GM18519 (cell line): ENCODE measurements around the gene MFN1.

Experiments used
- ATAC-seq: cut with Tn5 transposase; IDR thresholded peaks from one replicate; pipeline ENCODE4 v1.9.1; 2021; ENCODE audit warnings: mild to moderate bottlenecking, moderate library complexity; ENCODE audit not compliant: unreplicated experiment, low FRiP score

Gene MFN1

DNA sequence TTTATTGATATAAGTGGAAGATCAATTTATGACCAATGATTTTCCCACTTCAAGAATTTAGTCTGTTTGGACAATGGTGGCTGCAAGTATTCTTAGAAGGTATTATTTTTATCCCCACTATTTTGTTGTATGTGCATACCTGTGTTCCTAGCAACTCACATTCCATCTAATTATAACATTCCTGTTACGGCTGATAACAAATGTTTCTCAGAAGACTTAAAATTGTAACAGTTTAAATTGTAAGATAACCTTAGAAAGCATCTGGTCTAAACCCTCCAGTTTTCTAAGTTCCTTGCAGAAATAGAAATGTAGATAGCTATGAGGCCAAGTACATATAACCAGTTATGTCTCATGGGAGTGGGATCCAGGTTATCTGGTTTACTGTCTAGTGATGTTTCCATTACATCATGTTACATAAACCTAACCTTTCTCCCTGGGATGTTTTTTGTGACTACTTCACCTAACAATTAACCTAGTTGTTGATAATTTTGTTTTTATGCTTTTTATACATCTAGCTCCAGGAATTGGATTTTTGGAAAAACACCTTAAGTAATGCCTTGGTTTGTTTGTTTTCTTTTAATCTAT, 11.1 kb upstream of the MFN1 start:
- no peak for ATAC-seq

DNA sequence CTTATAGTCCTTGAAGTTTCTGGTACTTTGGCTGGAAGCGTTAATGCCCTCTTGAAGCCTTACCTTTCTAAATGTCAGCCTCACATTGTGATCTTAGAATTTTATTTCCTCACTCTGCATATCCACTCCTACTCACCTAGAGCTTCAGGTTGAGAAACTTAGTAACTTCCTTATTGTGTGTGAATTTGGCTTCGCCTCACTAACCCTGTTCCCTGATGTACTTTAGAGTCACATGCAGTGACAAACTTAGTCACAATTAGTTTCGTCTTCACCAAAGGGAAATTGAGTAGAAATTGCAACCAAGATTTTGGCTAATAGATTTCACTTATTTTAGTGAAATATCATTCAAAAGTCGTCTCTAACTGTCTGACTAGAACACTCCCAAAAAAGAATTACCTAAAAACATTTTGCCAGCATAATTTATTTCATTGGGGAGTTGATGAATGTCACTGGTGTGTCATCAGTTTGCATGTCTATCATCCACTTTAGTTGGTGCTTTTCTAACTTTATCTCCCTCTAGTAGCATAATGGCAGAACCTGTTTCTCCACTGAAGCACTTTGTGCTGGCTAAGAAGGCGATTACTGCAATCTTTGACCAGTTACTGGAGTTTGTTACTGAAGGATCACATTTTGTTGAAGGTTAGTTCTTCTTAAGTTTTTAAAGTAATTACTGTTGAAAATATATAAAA, 960 bp downstream of the MFN1 start:
- peak; percentile 49 for ATAC-seq

DNA sequence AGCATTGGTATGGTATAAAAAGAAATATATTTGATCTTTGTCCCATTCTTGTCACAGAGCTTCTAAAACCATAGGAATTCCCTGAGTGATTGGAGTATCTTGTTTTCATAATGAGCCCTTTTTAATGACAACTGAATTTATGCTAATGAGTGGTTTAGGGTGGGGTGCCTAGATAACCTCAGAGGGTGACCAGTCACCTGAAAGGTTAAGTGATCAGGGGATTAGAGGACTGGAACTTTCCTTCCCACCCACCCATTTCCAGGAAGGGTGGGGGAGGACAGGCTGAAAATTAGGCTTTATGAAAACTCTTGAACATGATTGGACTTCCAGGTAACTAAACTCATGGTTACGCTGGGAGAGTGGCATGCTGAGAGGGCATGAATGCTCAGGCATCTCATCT, 8.5 kb downstream of the MFN1 start:
- no peak for ATAC-seq

DNA sequence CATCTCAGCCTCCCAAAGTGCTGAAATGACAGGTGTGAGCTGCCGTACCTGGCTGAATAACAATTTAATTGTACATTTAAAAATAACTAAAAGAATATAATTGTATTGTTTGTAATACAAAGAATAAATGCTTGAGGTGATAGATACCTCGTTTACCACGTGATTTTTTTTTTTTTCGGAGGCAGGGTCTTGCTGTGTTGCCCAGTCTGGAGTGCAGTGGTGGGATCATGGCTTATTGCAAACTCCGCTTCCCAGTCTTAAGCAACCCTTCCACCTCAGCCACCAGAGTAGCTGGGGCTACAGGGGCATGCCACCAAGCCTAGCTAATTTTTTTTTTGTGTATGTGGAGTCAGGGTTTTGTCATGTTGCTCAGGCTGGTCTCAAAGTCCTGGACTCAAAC, 15.8 kb downstream of the MFN1 start:
- no peak for ATAC-seq

DNA sequence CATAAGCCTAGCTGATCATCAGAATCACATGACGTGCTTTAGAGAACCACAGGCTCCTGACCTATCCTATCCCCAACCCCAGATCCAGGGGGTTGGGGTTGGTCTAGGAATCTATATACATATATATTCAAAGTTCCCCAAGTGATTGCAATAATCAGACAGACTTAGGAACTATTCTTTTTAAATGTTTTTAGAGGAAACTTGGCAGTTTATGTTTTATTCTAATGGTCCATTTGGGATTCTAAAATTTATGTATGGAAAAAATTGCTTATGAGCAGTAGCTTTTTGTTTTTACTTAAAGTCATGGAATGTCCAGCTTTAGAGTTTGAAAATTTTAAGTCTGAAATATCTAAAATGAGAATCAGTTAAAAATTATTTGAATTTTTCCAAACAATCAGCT, 22.1 kb downstream of the MFN1 start:
- no peak for ATAC-seq

- no peak for ATAC-seq
Observed at GRCh38 chr3:179373938-179374337, 26.4 kb downstream of the MFN1 start.

DNA sequence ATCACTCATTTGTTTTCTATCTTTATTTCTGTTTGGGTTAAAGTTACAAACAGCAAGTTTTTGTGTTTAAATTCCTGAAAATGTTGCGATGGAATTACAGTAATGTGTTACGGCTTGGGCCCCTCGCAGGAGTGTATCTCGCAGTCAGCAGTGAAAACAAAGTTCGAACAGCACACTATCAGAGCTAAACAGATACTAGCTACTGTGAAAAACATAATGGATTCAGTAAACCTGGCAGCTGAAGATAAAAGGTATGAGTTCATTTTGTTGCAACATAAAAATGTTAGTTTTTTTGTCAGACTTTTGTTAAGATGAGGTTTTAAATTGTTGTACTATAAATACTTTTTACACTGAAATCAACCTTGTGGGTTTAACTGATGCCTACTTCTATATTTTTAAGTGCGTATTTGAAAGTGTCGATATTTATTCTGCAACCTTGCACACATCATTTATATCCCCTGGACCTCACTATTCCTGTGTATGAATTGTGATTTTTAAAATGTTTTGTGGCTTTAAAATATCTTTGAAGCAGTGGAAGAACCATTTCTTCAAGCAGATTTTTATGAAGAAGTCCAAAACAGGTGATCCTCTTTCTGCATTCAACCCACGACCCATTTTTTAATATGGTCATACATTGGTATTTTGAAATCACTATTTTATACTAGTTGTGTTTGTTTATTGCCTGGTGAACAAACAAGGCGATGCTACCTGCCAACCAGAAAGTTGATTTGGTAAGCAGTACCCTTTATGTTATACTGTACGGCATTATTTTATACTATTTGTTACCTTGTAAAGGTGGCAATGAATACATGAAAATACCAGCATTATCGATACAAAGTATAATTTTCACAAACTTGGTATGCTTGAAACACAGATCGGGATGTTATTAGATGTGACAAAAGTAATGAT, 27.8 kb downstream of the MFN1 start:
- ATAC-seq: no peak

GRCh38 chr3:179376474-179376873, 29.0 kb downstream of the MFN1 start:
- ATAC-seq: no peak

DNA sequence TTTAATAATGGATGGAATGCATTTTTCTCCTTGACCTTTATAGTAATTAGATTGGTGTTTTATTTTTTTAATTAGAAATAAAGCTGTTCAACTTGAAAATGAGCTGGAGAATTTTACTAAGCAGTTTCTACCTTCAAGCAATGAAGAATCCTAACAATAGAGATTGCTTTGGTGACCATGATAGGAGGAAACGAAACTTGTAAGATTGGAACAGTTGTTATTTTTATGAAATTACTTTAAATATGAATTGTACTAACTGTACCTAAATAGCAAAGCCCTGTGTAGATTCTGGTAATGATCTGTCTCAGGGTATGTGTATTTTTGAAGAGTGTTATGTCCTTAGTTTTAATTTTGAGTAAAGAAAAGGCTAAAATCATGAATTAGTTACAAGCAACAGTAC, 44.4 kb downstream of the MFN1 start:
- ATAC-seq: no peak

GRCh38 chr3:179398574-179399231, 51.2 kb downstream of the MFN1 start:
- ATAC-seq: no peak

DNA sequence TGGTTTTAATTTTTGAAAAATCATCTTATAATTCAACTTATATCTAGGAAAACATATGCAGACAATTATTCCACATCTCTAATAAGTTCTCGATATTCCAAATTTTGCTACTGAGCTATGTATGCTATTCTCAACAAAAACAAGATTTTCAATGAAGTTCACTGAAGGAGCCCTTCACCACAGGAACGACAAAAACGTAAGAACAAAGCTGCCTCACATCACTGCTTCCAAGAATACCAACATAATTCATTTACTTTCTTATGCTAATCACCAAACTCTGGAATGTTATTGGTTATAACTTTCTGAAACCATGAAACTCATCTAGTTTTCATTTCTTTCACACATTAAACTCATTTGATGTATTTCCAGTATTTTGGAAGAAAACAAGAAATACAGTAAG, 54.1 kb downstream of the MFN1 start:
- ATAC-seq: no peak

GRCh38 chr3:179402963-179403362, 55.5 kb downstream of the MFN1 start:
- no peak for ATAC-seq

GRCh38 chr3:179404307-179404706, 56.8 kb downstream of the MFN1 start:
- no peak for ATAC-seq

DNA sequence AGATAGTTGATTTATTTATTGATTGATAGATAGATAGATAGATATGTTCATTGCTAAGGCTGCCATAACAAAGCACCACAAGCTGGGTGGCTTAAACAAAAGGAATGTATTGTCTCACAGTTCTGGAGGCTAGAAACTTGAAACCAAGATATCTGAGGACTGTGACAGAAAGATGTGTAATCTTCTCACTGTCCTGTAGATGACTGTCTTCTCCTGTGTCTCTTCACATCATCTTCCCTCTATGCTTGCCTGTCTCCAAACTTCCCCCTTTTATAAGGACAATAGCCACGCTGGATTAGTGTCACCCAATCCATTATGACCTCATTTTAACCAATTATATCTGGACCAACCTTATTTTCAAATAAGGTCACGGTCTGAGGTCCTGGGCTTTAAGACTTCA, 62.8 kb downstream of the MFN1 start:
- no peak for ATAC-seq

GRCh38 chr3:179410999-179411398, 63.5 kb downstream of the MFN1 start:
- ATAC-seq: no peak

- ATAC-seq: no peak
Observed at GRCh38 chr3:179414804-179415203, 67.3 kb downstream of the MFN1 start.

- ATAC-seq: no peak
Observed at GRCh38 chr3:179415377-179415776, 67.9 kb downstream of the MFN1 start.

DNA sequence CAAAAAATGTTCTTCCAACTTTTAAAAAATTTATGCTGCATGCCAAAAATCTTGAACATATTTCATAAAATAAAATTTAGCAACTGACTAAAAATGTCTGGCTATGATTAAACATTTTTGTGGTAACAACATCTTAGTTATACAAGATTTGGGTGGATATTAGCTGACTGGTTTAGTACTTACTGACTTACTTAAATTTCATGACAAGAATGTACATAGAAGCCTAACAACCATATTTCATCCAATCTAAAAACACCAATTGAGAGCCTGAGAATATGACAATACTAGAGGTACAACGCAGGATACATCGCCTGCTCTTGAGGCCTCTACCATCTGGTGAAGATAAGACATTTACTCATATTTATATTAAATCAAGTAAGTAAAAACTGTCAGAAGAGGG, 69.2 kb downstream of the MFN1 start:
- ATAC-seq: no peak

GRCh38 chr3:179418610-179419009, 71.1 kb downstream of the MFN1 start:
- no peak for ATAC-seq

- no peak for ATAC-seq
Observed at GRCh38 chr3:179421500-179421899, 74.0 kb downstream of the MFN1 start.

DNA sequence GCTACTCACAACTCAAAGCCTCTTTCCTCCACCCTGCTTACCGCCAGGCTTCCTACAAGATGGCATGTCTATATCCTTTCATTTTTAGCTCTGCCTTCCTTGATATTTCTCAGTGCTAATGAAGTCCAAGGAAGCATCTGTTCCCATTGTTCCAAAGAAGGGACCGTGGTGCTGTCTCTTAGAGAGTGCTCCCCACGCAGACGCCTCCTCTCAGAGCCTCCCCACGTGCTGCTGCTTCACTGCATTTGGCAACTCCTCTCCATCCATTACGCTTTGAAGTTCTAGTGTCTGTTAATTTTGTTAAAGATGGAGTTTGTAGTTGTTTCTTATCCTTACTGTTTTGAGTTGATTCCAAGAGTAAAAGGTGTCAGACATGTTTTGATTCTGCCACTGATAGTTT, 77.6 kb downstream of the MFN1 start:
- ATAC-seq: no peak
